A549 treated with dexamethasone at 1 μM for 4 hours (cell line): Measurements from ENCODE around the gene MBTPS2. TPM values are rescaled to one million over a fixed set of nuclear protein-coding genes. Genes with fewer than 3 reads are reported as not detected.

ENCODE experiments used
- total RNA-seq: library from RNA; stranded (reverse); fragments of 200-300 nt; extraction: Qiagen RNA extraction; gene quantifications from 5 replicates; pipeline ENCODE4 v1.2.3, GENCODE V29; 2022

The MBTPS2 gene
- 21.4 to 29.1 TPM (median 26.3 TPM) in 5 replicates for total RNA-seq

GRCh38 chrX:21839334-21840192 lies at the start of gene MBTPS2:
Gene MBTPS2, plus strand, starts transcription at chrX:21839617. Its CDS starts 118 bp downstream, at chrX:21839735.

GRCh38 chrX:21855937-21856415 lies 16.6 kb downstream of the MBTPS2 start, which contains the start of gene YY2:
Gene YY2, plus strand, starts transcription at chrX:21855987. Its CDS starts 498 bp downstream, at chrX:21856485.

Other genes starting within 250 kb of the MBTPS2 start
- not detected in 5 replicates for gene KLHL34, start 181.3 kb upstream of the MBTPS2 start, total RNA-seq
- gene SMPX, start 81.5 kb upstream of the MBTPS2 start, total RNA-seq = 0.11 to 0.14 TPM in 2 of 5 replicates, not detected in the others
- 1.8 to 2.5 TPM (median 2.1 TPM) in 5 replicates for gene YY2, start 16.4 kb downstream of the MBTPS2 start, total RNA-seq
- 203 to 220 TPM (median 210 TPM) in 5 replicates for gene SMS, start 101.1 kb downstream of the MBTPS2 start, total RNA-seq
- gene PHEX, start 192.7 kb downstream of the MBTPS2 start, total RNA-seq = 0.29 to 0.41 TPM (median 0.33 TPM) in 5 replicates